ENCODE data around the gene ADSS2. TPM values are rescaled to one million over a fixed set of nuclear protein-coding genes. Genes with fewer than 3 reads are reported as not detected.

Gene ADSS2
- total and polyA plus RNA-seq, 2 of the 4 experiments (the other 2 are of a cell fraction): 14.9 to 30.1 TPM

GRCh38 chr1:244451951-244452795 is 464 bp upstream of the ADSS2 start:
- Histone ChIP-seq H2AK5ac (ENCODE audit: low read depth, low read length) (no peak overlapping the region), H3K18ac (ENCODE audit: low read depth, low read length) (no peak overlapping the region), H2BK15ac (ENCODE audit: low read depth, low read length) (no peak overlapping the region; the same call in 2 of the 3 replicates), H3K4me3 (ENCODE audit: insufficient read depth, low read depth, low read length) (peak overlapping the region; percentile 16), H3K9ac (ENCODE audit: low read depth, low read length) (peak overlapping the region; percentile 48; the same call in 1 of the 2 replicates), H3K79me1 (ENCODE audit: low read depth in 1 of 2, low read length in 2 of 2) (peaks cover 8 to 33% of the 10 kb centered on the region in 2 experiments), H3K27me3 (ENCODE audit: control insufficient read depth, insufficient read depth, low read length) (no peaks in the 10 kb centered on the region), H3K4ac (ENCODE audit: low read depth, low read length) (peak overlapping the region; percentile 51; the same call in 1 of the 2 replicates), H3K14ac (replicated peaks; ENCODE audit: low read depth, low read length) (0 out of 2 replicates have a peak overlapping the region, but pooled peaks have one; percentile 64), H2BK5ac (ENCODE audit: low read depth, low read length, poor library complexity, severe bottlenecking) (peak overlapping the region; percentile 65), H3K9me1 (ENCODE audit: insufficient read depth, low read length) (peaks cover 4% of the 10 kb centered on the region; the same call in 1 of the 2 replicates), H4K91ac (ENCODE audit: insufficient read depth, low read depth, low read length) (no peak overlapping the region), H2BK120ac (ENCODE audit: low read depth, low read length) (no peak overlapping the region), H4K20me1 (ENCODE audit: insufficient read depth, low read length) (peaks cover 12% of the 10 kb centered on the region), H3K27ac (ENCODE audit: insufficient read depth, low read length) (no peak overlapping the region), H3K36me3 (ENCODE audit: control insufficient read depth, insufficient read depth, low read length) (no peaks in the 10 kb centered on the region), H2AFZ (replicated peaks; ENCODE audit: low read length, poor library complexity) (peak overlapping the region; percentile 62), H3K23ac (ENCODE audit: low read depth, low read length) (no peak overlapping the region), H3K56ac (ENCODE audit: extremely low read depth, insufficient read depth, low read length) (no peak overlapping the region), H2BK20ac (ENCODE audit: low read depth, low read length) (no peak overlapping the region), H4K5ac (ENCODE audit: low read depth, low read length) (peak overlapping the region; percentile 66; the same call in 1 of the 2 replicates), H2AK9ac (replicated peaks; ENCODE audit: low read depth, low read length, poor library complexity) (no peak overlapping the region), H3K4me2 (ENCODE audit: low read depth, low read length) (peak overlapping the region; percentile 74; the same call in 1 of the 2 replicates), H3K4me1 (ENCODE audit: control insufficient read depth, insufficient read depth, low read length) (peaks cover 8% of the 10 kb centered on the region), H4K8ac (ENCODE audit: low read depth in 2 of 2, low read length in 2 of 2) (peak overlapping the region; percentile 74 to 91), H3K9me3 (ENCODE audit: control insufficient read depth, insufficient read depth, low read length) (no peaks in the 10 kb centered on the region)
- 0 out of 2 replicates have a peak, but pooled peaks have one; percentile 53 for TF ChIP-seq MXI1 (IDR thresholded peaks at IDR 0.05; ENCODE audit: borderline replicate concordance, low read depth, low read length)
- no peak for TF ChIP-seq FOS (IDR thresholded peaks at IDR 0.05; ENCODE audit: low read depth, low read length)
- TF ChIP-seq, protein P1, sequence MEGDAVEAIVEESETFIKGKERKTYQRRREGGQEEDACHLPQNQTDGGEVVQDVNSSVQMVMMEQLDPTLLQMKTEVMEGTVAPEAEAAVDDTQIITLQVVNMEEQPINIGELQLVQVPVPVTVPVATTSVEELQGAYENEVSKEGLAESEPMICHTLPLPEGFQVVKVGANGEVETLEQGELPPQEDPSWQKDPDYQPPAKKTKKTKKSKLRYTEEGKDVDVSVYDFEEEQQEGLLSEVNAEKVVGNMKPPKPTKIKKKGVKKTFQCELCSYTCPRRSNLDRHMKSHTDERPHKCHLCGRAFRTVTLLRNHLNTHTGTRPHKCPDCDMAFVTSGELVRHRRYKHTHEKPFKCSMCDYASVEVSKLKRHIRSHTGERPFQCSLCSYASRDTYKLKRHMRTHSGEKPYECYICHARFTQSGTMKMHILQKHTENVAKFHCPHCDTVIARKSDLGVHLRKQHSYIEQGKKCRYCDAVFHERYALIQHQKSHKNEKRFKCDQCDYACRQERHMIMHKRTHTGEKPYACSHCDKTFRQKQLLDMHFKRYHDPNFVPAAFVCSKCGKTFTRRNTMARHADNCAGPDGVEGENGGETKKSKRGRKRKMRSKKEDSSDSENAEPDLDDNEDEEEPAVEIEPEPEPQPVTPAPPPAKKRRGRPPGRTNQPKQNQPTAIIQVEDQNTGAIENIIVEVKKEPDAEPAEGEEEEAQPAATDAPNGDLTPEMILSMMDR (conservative IDR thresholded peaks at IDR 0.05; ENCODE audit: low read depth, low read length): peak; percentile 61
- no peak for TF ChIP-seq ELK1 (IDR thresholded peaks at IDR 0.05; ENCODE audit: borderline replicate concordance, low read depth, low read length)
- TF ChIP-seq CHD1 (IDR thresholded peaks at IDR 0.05; ENCODE audit: low read depth, low read length): no peak
- no peak for TF ChIP-seq RCOR1 (IDR thresholded peaks at IDR 0.05; ENCODE audit: insufficient replicate concordance, low read length)
- no peak for TF ChIP-seq NFE2L2 (IDR thresholded peaks at IDR 0.05; ENCODE audit: low read depth, low read length)
- TF ChIP-seq MAFK (IDR thresholded peaks at IDR 0.05; ENCODE audit: low read depth, low read length): no peak
- peak; percentile 7; the same call in 1 of the 2 replicates for TF ChIP-seq POLR2A (IDR thresholded peaks at IDR 0.05; ENCODE audit: low read depth, low read length)
- peak; percentile 46 for TF ChIP-seq RAD21 (IDR thresholded peaks at IDR 0.05; ENCODE audit: low read length)
- peak; percentile 83; the same call in 1 of the 2 replicates for TF ChIP-seq MAZ (IDR thresholded peaks at IDR 0.05; ENCODE audit: borderline replicate concordance, low read depth, low read length)
- TF ChIP-seq BHLHE40 (IDR thresholded peaks at IDR 0.05; ENCODE audit: low read depth, low read length): no peak
- peak; percentile 31; the same call in 1 of the 2 replicates for TF ChIP-seq SMC3 (IDR thresholded peaks at IDR 0.05; ENCODE audit: low read depth, low read length)
- TF ChIP-seq RFX5 (IDR thresholded peaks at IDR 0.05; ENCODE audit: low read depth, low read length): no peak
- BruUV-seq (replicated peaks): no TSS peak
- peak; percentile 99 for DNase-seq
- dilution Hi-C loops (cut with HindIII; ENCODE audit: low sequenced_read_pairs, unreplicated experiment): no loop called here
- CTCF ChIA-PET: no interaction called here
- 0% methylated on average over 18 of the region's 47 CpGs; no CpG with 5 or more reads in 1 of the 2 experiments for WGBS, 2 experiments (ENCODE audit: extremely low coverage in 2 of 2, insufficient read length in 1 of 2)
- peak; percentile 96 for ATAC-seq (ENCODE audit: low read depth)
- in situ Hi-C loops (cut with MboI; ENCODE audit: low sequenced_read_pairs): no loop called here
- POLR2A ChIA-PET (ENCODE audit: unreplicated experiment): no interaction called here
- intact Hi-C loops (cut with micrococcal nuclease): loop anchor here (1.0 to 5.0 kb wide), 3 partner anchors 153 to 200 kb away; partner anchors contain the start of gene DESI2

Data from IMR-90 (cell line).